ENCODE measurements around the gene RPS24.

RPS24 gene

GRCh38 chr10:78028438-78029268 lies 5.0 kb upstream of the RPS24 start:
- no peak for DNase-seq (ENCODE audit: low read depth)

- DNase-seq (ENCODE audit: low read depth) = peak; percentile 80
Observed at GRCh38 chr10:78029269-78030226, 4.1 kb upstream of the RPS24 start, which contains the start of gene POLR3A. TSS of gene POLR3A (minus strand) at chr10:78029515. CDS start at chr10:78029407, 108 bp downstream.

GRCh38 chr10:78033387-78033636 lies 351 bp upstream of the RPS24 start:
- no peak for DNase-seq (ENCODE audit: low read depth)

GRCh38 chr10:78035025-78035424 lies 1.4 kb downstream of the RPS24 start:
- DNase-seq (ENCODE audit: low read depth) = no peak

GRCh38 chr10:78035437-78035836 lies 1.8 kb downstream of the RPS24 start:
- DNase-seq (ENCODE audit: low read depth) = no peak

GRCh38 chr10:78035933-78036583 lies 2.4 kb downstream of the RPS24 start:
- no peak for DNase-seq (ENCODE audit: low read depth)

- no peak for DNase-seq (ENCODE audit: low read depth)
Observed at GRCh38 chr10:78038105-78038504, 4.4 kb downstream of the RPS24 start.

GRCh38 chr10:78038791-78039547 lies 5.3 kb downstream of the RPS24 start:
- DNase-seq (ENCODE audit: low read depth) = no peak

GRCh38 chr10:78039743-78040142 lies 6.1 kb downstream of the RPS24 start:
- DNase-seq (ENCODE audit: low read depth) = no peak

- DNase-seq (ENCODE audit: low read depth) = no peak
Observed at GRCh38 chr10:78041170-78042057, 7.8 kb downstream of the RPS24 start.

GRCh38 chr10:78042058-78042751 lies 8.5 kb downstream of the RPS24 start:
- DNase-seq (ENCODE audit: low read depth) = no peak

- no peak for DNase-seq (ENCODE audit: low read depth)
Observed at GRCh38 chr10:78042752-78043104, 9.1 kb downstream of the RPS24 start.

- no peak for DNase-seq (ENCODE audit: low read depth)
Observed at GRCh38 chr10:78044179-78044578, 10.5 kb downstream of the RPS24 start.

- no peak for DNase-seq (ENCODE audit: low read depth)
Observed at GRCh38 chr10:78044699-78045098, 11.0 kb downstream of the RPS24 start.

GRCh38 chr10:78045237-78045636 lies 11.6 kb downstream of the RPS24 start:
- DNase-seq (ENCODE audit: low read depth) = no peak

- DNase-seq (ENCODE audit: low read depth) = no peak
Observed at GRCh38 chr10:78045856-78046255, 12.2 kb downstream of the RPS24 start.

- DNase-seq (ENCODE audit: low read depth) = no peak
Observed at GRCh38 chr10:78046711-78047269, 13.1 kb downstream of the RPS24 start.

- DNase-seq (ENCODE audit: low read depth) = peak; percentile 73
Observed at GRCh38 chr10:78047314-78047891, 13.7 kb downstream of the RPS24 start.

GRCh38 chr10:78049851-78050250 lies 16.2 kb downstream of the RPS24 start:
- no peak for DNase-seq (ENCODE audit: low read depth)

Data from stimulated activated CD8-positive, alpha-beta memory T cell treated with anti-CD3 and anti-CD28 coated beads, Interleukin-15, amount 100 ng/mL, for 1 hour (primary cell).